ENCODE results near the gene GPR61.

GPR61 gene

GRCh38 chr1:109509176-109510134 is 30.2 kb upstream of the GPR61 start, which contains the start of gene AMIGO1:
Gene AMIGO1 (minus strand): TSS chr1:109509727. CDS start chr1:109508912, 815 bp downstream.
- peak; percentile 65 for DNase-seq

- DNase-seq, result no peak
These were observed 26.5 kb upstream of the GPR61 start for GRCh38 chr1:109513110-109513710.

DNA sequence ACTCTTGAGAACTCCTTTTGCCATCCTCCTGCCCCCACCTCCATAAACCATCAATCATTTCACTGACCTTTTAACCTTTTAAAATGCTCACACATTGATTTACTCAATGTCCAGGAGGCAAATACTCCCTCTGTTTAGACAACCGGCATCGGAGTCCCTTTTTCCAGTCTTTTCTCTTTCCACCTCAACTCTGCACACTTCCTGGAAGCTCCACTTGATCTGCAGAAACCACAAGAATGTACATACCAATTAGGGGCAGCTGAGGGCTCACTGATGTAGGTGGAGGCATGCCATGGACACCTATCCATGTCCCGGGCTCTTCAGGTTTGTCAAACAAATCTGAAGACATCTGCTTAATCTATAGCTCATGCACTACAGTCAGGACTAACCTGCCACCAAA is 24.8 kb upstream of the GPR61 start:
- no peak for DNase-seq

GRCh38 chr1:109516872-109517271 is 22.8 kb upstream of the GPR61 start:
- no peak for DNase-seq

- no peak for DNase-seq
These were observed 22.3 kb upstream of the GPR61 start for GRCh38 chr1:109517337-109517736.

- no peak for DNase-seq
These were observed 18.4 kb upstream of the GPR61 start for GRCh38 chr1:109521002-109521951.

- DNase-seq, result no peak
These were observed 17.6 kb upstream of the GPR61 start for GRCh38 chr1:109522026-109522425.

DNA sequence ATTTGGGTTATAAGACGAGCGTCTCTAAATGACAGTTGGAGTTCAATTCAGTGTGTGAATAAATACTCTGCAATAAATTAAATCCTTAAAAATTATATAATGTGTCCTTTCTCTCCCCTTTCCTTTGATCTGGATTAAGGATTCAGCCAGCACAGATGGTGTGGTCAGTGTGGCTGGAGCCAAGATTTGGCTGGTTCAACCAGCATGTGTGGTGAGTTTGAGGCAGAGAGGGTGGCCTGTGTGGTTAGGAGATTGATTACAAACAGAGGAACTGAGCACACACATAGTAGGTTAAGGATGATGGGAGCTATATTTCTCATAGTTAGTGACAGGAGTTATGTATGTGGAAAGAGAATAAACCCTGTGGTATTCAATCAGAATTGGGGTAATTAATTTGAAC is 16.0 kb upstream of the GPR61 start:
- no peak for DNase-seq

GRCh38 chr1:109527098-109527811 is 12.4 kb upstream of the GPR61 start:
- no peak for DNase-seq

DNA sequence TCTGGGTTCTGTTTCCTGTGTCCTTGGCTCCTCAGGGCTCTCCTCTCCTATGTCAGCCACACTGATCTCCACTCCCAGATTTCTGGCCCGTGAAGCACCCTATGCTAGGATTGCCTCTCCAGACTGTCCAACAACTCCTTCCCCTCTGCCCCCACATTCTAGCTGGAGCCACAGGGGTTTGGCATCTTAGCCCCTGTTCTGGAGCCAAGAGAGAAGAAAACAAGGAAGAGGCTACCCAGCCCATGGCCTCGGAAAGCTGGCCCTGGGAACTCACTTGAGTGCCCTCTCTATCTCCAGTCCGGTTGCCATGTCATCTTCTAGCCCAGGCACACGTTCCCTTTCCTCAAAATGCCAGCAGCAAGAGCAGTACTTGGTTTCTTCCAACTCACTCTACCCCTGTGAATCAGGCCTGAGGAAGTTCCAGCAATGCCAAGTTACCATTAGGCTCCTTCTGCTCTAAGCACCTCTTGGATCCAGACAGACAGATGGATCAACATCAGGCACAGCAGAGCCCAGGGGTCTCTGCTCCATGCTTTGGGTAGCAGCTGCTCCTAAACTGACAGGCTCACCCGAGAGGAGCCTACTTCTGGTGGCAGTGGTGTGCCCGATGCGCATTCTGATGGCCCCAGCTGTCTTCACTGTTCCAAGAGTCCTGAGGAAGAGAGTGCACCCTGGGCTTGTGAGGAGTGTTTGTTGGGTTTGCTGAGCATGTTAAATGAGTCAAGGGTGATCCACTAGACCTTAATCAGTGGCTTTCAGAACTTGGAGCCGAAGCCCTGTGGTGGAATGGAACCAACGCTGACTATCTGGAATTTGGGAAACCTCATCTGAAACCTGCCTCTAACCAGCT is 11.6 kb upstream of the GPR61 start:
- no peak for DNase-seq

DNA sequence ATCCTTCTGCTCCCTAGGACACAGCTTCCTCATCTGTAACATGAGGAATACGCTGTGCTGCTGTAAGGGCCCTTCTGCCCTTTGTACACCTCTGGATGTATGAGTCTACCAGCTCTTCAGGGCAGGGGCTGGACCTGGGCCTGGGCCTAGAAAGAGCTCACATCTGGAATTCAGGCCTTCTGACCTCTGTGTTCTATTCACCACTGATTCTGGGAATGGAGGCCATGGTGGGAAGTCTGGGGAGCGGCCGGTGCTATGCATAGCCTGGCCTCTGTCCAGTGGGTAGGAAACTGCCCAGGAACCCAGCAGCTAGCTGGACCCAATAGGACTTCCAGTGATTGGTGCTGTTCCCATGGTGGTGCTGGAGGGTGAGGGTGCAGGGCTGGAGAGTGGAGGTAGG is 11.0 kb upstream of the GPR61 start:
- no peak for DNase-seq

DNA sequence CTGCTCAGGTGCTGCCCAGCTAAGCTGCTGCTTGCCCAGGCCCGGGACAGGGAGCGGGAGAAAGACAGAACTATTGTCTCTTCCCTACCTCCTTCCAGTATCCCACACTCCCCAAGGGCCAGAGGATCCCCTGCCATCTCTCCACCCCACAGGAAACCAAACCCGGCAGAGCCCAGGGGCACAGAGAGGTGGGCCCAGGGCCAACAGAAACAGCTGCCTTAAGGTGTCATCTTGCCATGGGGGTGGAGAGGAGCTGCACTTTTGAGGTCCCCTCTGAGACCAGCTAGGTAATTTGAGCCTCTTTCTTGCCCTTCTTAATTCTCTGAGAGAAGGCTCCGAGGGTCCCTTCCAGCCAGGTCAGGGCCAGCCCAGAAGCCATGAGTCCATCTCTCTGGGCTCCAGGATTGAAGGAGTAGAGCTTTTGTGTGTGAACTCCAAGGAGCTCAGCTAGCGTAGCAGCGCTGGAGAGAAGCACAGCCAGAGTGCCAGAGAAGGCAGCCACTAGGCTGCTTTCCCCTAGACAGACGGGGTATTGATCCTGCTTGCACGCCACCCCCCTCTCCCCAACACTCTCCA is 9.7 kb upstream of the GPR61 start:
- DNase-seq, result no peak

DNA sequence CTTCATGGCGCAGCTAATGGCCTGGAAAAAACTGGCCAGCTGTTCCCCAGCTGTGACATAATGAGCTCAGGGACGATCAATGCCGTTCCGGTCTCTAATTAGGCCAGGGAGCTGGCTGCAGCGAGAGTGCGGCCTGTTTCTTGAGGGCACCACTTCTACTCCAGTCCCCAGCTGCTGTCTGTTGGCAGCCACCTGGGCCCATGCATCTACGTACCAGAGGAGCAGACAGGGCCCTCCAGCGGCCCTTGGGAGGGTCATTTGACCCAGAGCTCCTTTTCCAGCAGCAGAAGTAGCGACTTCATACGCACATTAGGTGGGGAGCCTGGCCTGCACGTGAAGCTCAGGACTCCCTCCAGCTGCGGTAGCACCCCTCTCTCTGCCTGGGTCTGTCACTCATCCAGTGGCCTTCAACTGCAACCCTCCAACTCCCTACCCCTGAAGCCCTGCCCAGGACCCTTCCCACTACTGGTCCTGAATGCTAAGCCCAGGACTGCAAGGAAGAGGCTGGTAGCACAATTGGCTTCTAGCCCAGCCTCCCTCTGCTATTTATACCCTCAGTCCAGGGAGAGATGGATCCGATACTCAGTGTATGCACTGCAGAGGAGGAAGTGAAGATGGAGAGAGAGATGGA is 9.1 kb upstream of the GPR61 start:
- no peak for DNase-seq

GRCh38 chr1:109531380-109531779 is 8.3 kb upstream of the GPR61 start:
- DNase-seq, result no peak

GRCh38 chr1:109531826-109532364 is 7.8 kb upstream of the GPR61 start:
- DNase-seq, result no peak

DNA sequence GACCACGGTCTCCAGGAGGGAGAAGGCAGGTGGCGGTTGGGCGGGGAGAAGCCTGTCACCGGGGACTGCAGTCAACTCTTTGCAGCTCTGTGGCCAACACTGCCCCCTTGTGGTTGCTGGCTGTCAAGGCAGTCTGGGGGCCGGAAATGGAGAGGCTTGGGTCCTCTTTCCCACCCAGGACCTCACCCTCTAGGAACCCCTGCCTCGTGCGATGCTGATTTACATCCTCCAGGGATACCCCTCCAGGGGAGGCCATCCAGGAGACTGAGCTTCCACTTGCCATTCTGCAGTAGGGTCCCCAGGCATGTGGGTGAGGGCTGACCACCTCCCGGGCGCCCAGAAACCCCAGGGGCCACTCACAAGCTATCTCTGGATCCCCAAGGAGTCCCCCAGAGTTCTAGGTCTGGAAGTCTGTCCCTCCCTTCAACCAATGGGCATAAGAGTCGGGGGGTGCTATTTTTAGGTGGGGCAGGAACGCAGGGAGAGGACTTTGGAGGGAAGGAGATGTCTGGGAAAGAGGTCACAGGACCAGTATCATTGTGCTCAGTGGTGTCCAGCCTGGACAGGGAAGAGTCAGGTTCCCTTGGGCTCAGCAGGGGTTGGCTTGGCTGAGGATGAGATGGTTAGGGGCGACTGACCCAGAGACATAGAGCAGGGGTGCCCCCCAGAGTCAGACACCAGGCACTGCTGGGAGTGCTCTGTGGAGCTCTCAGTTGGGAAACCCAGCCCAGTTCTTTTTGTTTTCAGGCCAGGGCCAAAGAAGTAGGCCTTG is 7.1 kb upstream of the GPR61 start:
- DNase-seq, result peak; percentile 91

DNA sequence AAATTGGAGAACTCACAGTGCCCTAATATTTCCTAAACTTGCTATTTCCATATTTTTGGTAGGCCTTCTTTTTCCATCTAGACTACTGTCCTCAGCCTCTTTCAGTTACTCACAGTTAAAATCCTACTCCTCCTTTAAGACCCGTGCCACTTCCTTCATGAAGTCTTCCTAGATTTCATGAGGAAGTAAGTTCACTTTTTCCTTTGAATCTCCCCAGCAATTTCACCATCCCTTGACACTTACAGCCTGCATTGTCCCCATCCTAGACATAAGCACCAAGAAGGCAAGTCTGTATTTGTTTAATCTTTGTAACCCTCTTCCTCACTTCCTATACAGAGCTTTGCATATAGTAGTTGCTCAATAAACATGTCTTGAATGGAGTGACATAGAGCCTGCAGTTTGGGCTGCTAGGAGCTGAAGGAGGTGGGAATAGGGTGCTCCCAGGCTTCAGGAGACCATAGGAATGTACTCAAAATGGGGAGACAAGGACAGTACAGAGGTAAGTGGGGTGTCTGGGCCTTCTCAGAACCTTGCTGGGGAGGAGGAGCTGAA is 5.3 kb upstream of the GPR61 start:
- no peak for DNase-seq

DNA sequence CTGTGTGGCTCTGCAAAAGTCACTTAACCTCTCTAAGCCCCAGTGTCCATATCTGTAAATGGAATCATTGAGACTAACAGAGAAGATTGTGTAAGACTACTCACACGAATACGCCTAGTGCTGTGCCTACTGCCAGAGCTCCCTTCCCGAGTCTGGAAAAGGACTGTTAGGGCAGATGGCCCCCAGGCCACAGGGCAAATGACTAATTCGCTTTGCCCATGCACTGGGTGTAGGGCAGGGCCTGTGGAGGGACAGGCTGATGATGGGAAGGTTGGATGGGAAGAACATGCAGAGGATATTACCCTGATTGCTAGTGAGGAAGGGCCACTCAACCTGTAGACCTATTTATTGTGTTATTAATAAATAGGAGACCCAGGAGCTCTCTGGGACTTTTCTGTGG is 4.2 kb upstream of the GPR61 start:
- no peak for DNase-seq

- DNase-seq, result no peak
These were observed 3.6 kb upstream of the GPR61 start for GRCh38 chr1:109535971-109536491.

Measured in CD4-positive, alpha-beta T cell treated with Interleukin-21 for 1 hour (primary cell).